NCI-H146 (cell line): ENCODE measurements around the gene NHS.

ENCODE experiments used
- DNase-seq: peaks from one replicate; lab custom pipeline; 2025; lab: John Stamatoyannopoulos, UW

Gene NHS

GRCh38 chrX:17590892-17591740 lies 216.1 kb downstream of the NHS start:
- DNase-seq: peak; percentile 71

- DNase-seq: no peak
These were observed 216.7 kb downstream of the NHS start for GRCh38 chrX:17591741-17592110.

- DNase-seq: no peak
These were observed 217.1 kb downstream of the NHS start for GRCh38 chrX:17592117-17592516.

- no peak for DNase-seq
These were observed 219.7 kb downstream of the NHS start for GRCh38 chrX:17594693-17595092.

GRCh38 chrX:17595456-17596035 lies 220.5 kb downstream of the NHS start:
- DNase-seq: no peak

GRCh38 chrX:17596061-17596460 lies 221.1 kb downstream of the NHS start:
- DNase-seq: no peak

GRCh38 chrX:17596546-17597205 lies 221.7 kb downstream of the NHS start:
- DNase-seq: no peak

- DNase-seq: no peak
These were observed 222.3 kb downstream of the NHS start for GRCh38 chrX:17597327-17597726.

- peak; percentile 67 for DNase-seq
These were observed 222.9 kb downstream of the NHS start for GRCh38 chrX:17597836-17598439.

- DNase-seq: no peak
These were observed 226.6 kb downstream of the NHS start for GRCh38 chrX:17601441-17602200.

GRCh38 chrX:17602245-17602644 lies 227.2 kb downstream of the NHS start:
- no peak for DNase-seq

GRCh38 chrX:17603196-17603595 lies 228.2 kb downstream of the NHS start:
- DNase-seq: no peak

GRCh38 chrX:17605676-17606075 lies 230.7 kb downstream of the NHS start:
- DNase-seq: no peak

GRCh38 chrX:17606231-17606630 lies 231.2 kb downstream of the NHS start:
- DNase-seq: no peak

GRCh38 chrX:17608888-17609287 lies 233.9 kb downstream of the NHS start:
- peak; percentile 90 for DNase-seq

- DNase-seq: no peak
These were observed 235.8 kb downstream of the NHS start for GRCh38 chrX:17610788-17611187.

- peak; percentile 80 for DNase-seq
These were observed 239.1 kb downstream of the NHS start for GRCh38 chrX:17613979-17614588.

GRCh38 chrX:17616936-17617335 lies 241.9 kb downstream of the NHS start:
- DNase-seq: peak; percentile 88

- DNase-seq: no peak
These were observed 242.8 kb downstream of the NHS start for GRCh38 chrX:17617806-17618205.

- DNase-seq: peak; percentile 49
These were observed 246.7 kb downstream of the NHS start for GRCh38 chrX:17621566-17622270.

- no peak for DNase-seq
These were observed 247.3 kb downstream of the NHS start for GRCh38 chrX:17622331-17622730.
